Mesothelial cell of epicardium (in vitro differentiated cells): ENCODE measurements around the gene TMEM254. TPM values are rescaled to one million over a fixed set of nuclear protein-coding genes. Genes with fewer than 3 reads are reported as not detected.
A peak's percentile ranks its signal among the peaks of the same experiment; 100 is the strongest.

Source experiments
- DNase-seq, 2 experiments: peaks; one replicate each; pipeline ENCODE4 v3.0.0; 2021; ENCODE audit warnings: low spot score in 2 of 2; ENCODE audit not compliant: unreplicated experiment in 2 of 2
- H3K27ac Mint-ChIP-seq: 2 replicates; pipeline ENCODE4 v1.8.0; 2021; ENCODE audit warnings: mixed read lengths
- H3K27me3 Mint-ChIP-seq: 2 replicates; pipeline ENCODE4 v1.8.0; 2021; ENCODE audit warnings: low read depth, mixed read lengths
- H3K36me3 Mint-ChIP-seq: 2 replicates; pipeline ENCODE4 v1.8.0; 2021; ENCODE audit warnings: mixed read lengths
- H3K4me1 Mint-ChIP-seq: 2 replicates; pipeline ENCODE4 v1.8.0; 2021; ENCODE audit warnings: mixed read lengths
- H3K4me3 Mint-ChIP-seq: 2 replicates; pipeline ENCODE4 v1.8.0; 2021; ENCODE audit warnings: mild to moderate bottlenecking, moderate library complexity, mixed read lengths
- H3K9me3 Mint-ChIP-seq: 2 replicates; pipeline ENCODE4 v1.8.0; 2021; ENCODE audit warnings: mixed read lengths
- CTCF ChIP-seq: fragments of 200-600 bp; sonication (generic); IDR thresholded peaks from one replicate; pipeline ENCODE4 v1.5.0; 2021; ENCODE audit warnings: antibody characterized with exemption; ENCODE audit not compliant: unreplicated experiment
- total RNA-seq: library from RNA; stranded (reverse); gene quantifications from 3 replicates; pipeline ENCODE4 v1.2.1, GENCODE V29; 2021

The TMEM254 gene
- total RNA-seq, 1 donor from 2014 or later, result 26.1 TPM

- no peak overlapping the region for H3K4me3 Mint-ChIP-seq
- peaks cover 5% of the 10 kb centered on the region for H3K9me3 Mint-ChIP-seq
- H3K36me3 Mint-ChIP-seq, result no peaks in the 10 kb centered on the region
- H3K27ac Mint-ChIP-seq, result no peak overlapping the region
- DNase-seq, result no peak
- H3K27me3 Mint-ChIP-seq, result no peaks in the 10 kb centered on the region
- no peaks in the 10 kb centered on the region for H3K4me1 Mint-ChIP-seq
- TF ChIP-seq CTCF, result no peak
These were observed 43.7 kb downstream of the TMEM254 start for GRCh38 chr10:80122110-80122710.

GRCh38 chr10:80122746-80123145 is 44.3 kb downstream of the TMEM254 start:
- TF ChIP-seq CTCF, result no peak
- H3K4me1 Mint-ChIP-seq, result no peaks in the 10 kb centered on the region
- no peak for DNase-seq
- H3K36me3 Mint-ChIP-seq, result no peaks in the 10 kb centered on the region
- no peak overlapping the region for H3K4me3 Mint-ChIP-seq
- H3K27ac Mint-ChIP-seq, result no peak overlapping the region
- H3K9me3 Mint-ChIP-seq, result peaks cover 5% of the 10 kb centered on the region
- H3K27me3 Mint-ChIP-seq, result no peaks in the 10 kb centered on the region

- Mint-ChIP-seq H3K4me1 (peaks cover 5% of the 10 kb centered on the region), H3K27me3 (peaks cover 4% of the 10 kb centered on the region), H3K27ac (no peak overlapping the region), H3K36me3 (no peaks in the 10 kb centered on the region), H3K9me3 (no peaks in the 10 kb centered on the region), H3K4me3 (no peak overlapping the region)
- TF ChIP-seq CTCF, result no peak
- DNase-seq, result no peak
These were observed 48.4 kb downstream of the TMEM254 start for GRCh38 chr10:80126876-80127275.

GRCh38 chr10:80131499-80131901 is 53.0 kb downstream of the TMEM254 start:
- H3K9me3 Mint-ChIP-seq, result no peaks in the 10 kb centered on the region
- H3K36me3 Mint-ChIP-seq, result no peaks in the 10 kb centered on the region
- H3K27me3 Mint-ChIP-seq, result peaks cover 13% of the 10 kb centered on the region
- H3K4me3 Mint-ChIP-seq, result peak overlapping the region; percentile 57
- no peak for DNase-seq
- no peak overlapping the region for H3K27ac Mint-ChIP-seq
- no peak for TF ChIP-seq CTCF
- peaks cover 22% of the 10 kb centered on the region for H3K4me1 Mint-ChIP-seq

GRCh38 chr10:80132299-80133139 is 54.1 kb downstream of the TMEM254 start, which contains the start of gene PLAC9:
Gene PLAC9 (plus strand): TSS chr10:80132730. CDS start chr10:80132763, 33 bp downstream.
- peak within 1 kb of the TSS; percentile 90 for H3K27ac Mint-ChIP-seq
- DNase-seq, result peak in 1 of 2 experiments; percentile 57
- peaks cover 13% of the 10 kb centered on the region for H3K27me3 Mint-ChIP-seq
- H3K9me3 Mint-ChIP-seq, result no peaks in the 10 kb centered on the region
- H3K4me3 Mint-ChIP-seq, result peak within 1 kb of the TSS; percentile 80
- no peaks in the 10 kb centered on the region for H3K36me3 Mint-ChIP-seq
- TF ChIP-seq CTCF, result no peak
- H3K4me1 Mint-ChIP-seq, result peaks cover 26% of the 10 kb centered on the region
